ENCODE data around the gene IL7R.

Gene IL7R

DNA sequence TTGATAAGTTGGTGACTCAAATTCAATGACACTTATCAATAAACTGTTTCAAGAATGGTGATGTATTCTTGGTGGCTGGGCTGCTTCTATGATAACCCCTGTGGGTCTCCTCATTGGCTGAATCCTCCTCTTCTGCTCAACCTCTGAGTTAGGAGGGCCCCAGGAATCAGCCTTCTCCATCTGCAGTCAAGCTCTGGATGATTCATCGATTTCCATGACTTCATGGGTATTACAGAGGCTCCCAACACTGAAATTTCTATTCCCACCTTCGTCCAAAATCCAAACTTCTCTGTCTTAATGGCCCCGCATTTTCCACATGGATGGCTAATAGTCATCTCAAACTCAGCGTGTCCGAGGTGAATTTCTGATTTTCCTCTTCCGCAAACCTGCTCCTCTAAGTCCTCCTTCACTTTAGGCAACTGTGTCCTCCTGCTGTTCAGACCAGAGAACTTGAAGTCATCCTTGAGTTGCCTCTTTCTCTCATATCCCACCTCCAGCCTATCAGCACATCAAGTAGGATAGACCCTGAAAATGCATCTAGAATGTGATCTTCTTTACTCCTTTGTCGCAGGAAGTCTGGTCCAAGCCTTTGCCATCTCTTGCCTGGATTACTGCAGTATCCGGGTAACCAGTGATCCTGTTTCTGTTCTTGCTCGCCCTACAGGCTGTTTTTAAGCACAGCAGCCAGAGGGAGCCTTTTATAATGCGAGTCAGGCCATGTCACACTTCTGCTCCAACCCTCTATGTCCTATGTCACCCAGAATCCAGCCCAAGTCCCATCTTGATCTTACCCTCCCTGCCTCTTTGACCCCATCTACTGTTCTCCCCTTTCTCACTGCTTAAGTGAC lies 41.4 kb upstream of the IL7R start:
- no peak overlapping the region for H3K4me3 ChIP-seq (ENCODE audit: severe bottlenecking)
- no peaks in the 10 kb centered on the region for H3K9me3 ChIP-seq (ENCODE audit: severe bottlenecking)
- peaks cover 2% of the 10 kb centered on the region for H3K4me1 ChIP-seq (ENCODE audit: insufficient read depth, poor library complexity, severe bottlenecking)
- TF ChIP-seq, protein P1, sequence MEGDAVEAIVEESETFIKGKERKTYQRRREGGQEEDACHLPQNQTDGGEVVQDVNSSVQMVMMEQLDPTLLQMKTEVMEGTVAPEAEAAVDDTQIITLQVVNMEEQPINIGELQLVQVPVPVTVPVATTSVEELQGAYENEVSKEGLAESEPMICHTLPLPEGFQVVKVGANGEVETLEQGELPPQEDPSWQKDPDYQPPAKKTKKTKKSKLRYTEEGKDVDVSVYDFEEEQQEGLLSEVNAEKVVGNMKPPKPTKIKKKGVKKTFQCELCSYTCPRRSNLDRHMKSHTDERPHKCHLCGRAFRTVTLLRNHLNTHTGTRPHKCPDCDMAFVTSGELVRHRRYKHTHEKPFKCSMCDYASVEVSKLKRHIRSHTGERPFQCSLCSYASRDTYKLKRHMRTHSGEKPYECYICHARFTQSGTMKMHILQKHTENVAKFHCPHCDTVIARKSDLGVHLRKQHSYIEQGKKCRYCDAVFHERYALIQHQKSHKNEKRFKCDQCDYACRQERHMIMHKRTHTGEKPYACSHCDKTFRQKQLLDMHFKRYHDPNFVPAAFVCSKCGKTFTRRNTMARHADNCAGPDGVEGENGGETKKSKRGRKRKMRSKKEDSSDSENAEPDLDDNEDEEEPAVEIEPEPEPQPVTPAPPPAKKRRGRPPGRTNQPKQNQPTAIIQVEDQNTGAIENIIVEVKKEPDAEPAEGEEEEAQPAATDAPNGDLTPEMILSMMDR (IDR thresholded peaks at IDR 0.05; ENCODE audit: poor library complexity, severe bottlenecking) = peak; percentile 62
- ATAC-seq (ENCODE audit: low read depth) (peak; percentile 53), DNase-seq (ENCODE audit: low spot score) (no peak)
- H3K27me3 ChIP-seq (ENCODE audit: insufficient read depth, poor library complexity, severe bottlenecking) = no peaks in the 10 kb centered on the region
- no peaks in the 10 kb centered on the region for H3K36me3 ChIP-seq (ENCODE audit: low read depth)
- H3K27ac ChIP-seq (ENCODE audit: poor library complexity, severe bottlenecking) = no peak overlapping the region

DNA sequence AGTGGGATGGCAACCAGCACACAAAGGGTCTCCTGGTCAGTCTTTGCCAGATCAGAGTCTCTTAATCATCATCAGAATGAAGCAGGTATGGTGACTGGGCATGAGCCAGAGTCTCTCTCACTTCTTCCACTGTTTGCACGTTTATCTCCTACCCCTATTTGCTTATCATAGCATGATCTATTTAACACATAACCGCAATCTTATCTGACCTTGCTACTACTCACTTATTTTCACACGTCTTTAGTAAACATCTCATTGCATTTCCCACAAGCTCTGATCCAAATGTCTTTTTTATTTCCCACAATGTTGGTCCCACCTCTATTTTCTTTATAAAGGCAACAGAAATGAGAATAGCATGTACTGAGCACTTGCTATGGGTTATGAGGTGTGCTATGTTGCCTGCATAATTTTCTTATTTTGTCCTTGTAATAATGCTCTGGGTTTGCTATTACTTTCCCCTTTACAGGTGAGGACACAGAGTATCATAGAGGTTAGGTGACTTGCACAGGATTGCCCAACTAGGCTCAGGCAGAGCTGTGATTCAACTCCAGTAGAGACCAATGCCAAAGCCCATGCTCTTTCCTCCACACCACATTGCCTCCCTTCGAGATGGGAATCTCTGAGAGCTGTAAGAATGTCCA lies 39.7 kb upstream of the IL7R start:
- Histone ChIP-seq H3K4me3 (ENCODE audit: severe bottlenecking) (no peak overlapping the region), H3K4me1 (ENCODE audit: insufficient read depth, poor library complexity, severe bottlenecking) (no peaks in the 10 kb centered on the region), H3K27me3 (ENCODE audit: insufficient read depth, poor library complexity, severe bottlenecking) (no peaks in the 10 kb centered on the region), H3K36me3 (ENCODE audit: low read depth) (no peaks in the 10 kb centered on the region), H3K9me3 (ENCODE audit: severe bottlenecking) (no peaks in the 10 kb centered on the region), H3K27ac (ENCODE audit: poor library complexity, severe bottlenecking) (no peak overlapping the region)
- TF ChIP-seq, protein P1 (IDR thresholded peaks at IDR 0.05; ENCODE audit: poor library complexity, severe bottlenecking) = no peak
- ATAC-seq (ENCODE audit: low read depth) (peak; percentile 41; the same call in 1 of the 3 replicates), DNase-seq (ENCODE audit: low spot score) (no peak)

DNA sequence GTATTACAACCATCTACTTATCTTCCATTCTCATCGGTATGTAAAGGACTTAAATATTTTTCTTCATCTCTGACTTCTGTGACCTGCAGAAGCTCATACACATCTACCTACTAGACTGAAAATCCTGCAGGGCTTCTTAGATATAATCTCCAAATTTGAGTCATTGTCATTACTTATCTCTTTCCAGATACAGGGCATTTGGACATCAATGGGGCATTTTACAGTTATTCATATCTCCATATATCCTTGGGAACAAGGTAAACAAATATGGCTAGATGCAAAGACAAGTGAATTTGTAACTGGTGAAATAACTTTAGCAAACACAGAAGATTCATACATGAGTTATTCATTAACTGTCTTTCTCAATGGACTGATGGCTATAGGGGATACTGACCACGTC lies 37.7 kb upstream of the IL7R start:
- H3K27ac ChIP-seq (ENCODE audit: poor library complexity, severe bottlenecking) = no peak overlapping the region
- TF ChIP-seq, protein P1 (IDR thresholded peaks at IDR 0.05; ENCODE audit: poor library complexity, severe bottlenecking) = no peak
- ATAC-seq (ENCODE audit: low read depth) (no peak), DNase-seq (ENCODE audit: low spot score) (no peak)
- no peaks in the 10 kb centered on the region for H3K9me3 ChIP-seq (ENCODE audit: severe bottlenecking)
- H3K4me1 ChIP-seq (ENCODE audit: insufficient read depth, poor library complexity, severe bottlenecking) = no peaks in the 10 kb centered on the region
- H3K36me3 ChIP-seq (ENCODE audit: low read depth) = no peaks in the 10 kb centered on the region
- H3K4me3 ChIP-seq (ENCODE audit: severe bottlenecking) = no peak overlapping the region
- no peaks in the 10 kb centered on the region for H3K27me3 ChIP-seq (ENCODE audit: insufficient read depth, poor library complexity, severe bottlenecking)

DNA sequence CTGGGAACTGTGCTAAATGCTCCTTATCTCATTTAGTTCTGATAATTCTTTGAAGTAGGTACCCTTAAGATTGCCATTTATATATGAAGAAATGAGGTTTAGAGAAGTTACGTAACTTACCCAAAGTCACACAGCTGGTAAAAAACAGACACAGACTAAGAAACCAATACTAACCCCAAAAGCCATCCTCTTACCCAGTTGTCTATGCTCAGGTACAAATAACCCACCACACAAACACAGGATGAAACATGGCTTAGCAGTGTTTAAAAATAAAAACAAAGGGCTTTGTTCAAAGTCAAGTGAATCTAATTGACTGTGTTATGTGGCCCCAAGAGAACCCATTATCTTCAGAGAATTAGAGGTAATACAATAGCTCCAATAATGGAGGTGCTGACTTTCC lies 37.0 kb upstream of the IL7R start:
- Histone ChIP-seq H3K36me3 (ENCODE audit: low read depth) (no peaks in the 10 kb centered on the region), H3K9me3 (ENCODE audit: severe bottlenecking) (no peaks in the 10 kb centered on the region), H3K27ac (ENCODE audit: poor library complexity, severe bottlenecking) (no peak overlapping the region), H3K27me3 (ENCODE audit: insufficient read depth, poor library complexity, severe bottlenecking) (no peaks in the 10 kb centered on the region), H3K4me1 (ENCODE audit: insufficient read depth, poor library complexity, severe bottlenecking) (no peaks in the 10 kb centered on the region), H3K4me3 (ENCODE audit: severe bottlenecking) (no peak overlapping the region)
- TF ChIP-seq, protein P1 (IDR thresholded peaks at IDR 0.05; ENCODE audit: poor library complexity, severe bottlenecking) = no peak
- no peak for ATAC-seq (ENCODE audit: low read depth)
- no peak for DNase-seq (ENCODE audit: low spot score)

DNA sequence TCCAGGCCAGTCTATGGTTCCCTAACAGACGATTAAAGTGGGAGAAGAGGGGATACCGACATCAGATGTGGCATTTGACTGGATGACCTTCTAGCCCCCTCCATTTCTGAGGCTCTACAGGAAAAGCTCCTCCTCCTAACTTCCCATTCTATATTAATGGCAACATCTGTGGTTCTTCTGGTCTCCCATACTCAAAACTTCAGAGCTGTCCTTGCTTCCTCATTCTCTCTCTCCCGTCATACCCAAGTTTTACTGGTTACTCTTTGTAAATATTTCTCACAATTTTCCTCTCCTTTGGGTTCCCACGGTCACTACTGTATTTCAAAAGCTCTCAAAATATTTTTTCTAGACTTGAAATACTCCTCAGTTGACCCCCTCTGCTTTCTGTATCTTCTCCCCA lies 36.0 kb upstream of the IL7R start:
- Histone ChIP-seq H3K36me3 (ENCODE audit: low read depth) (no peaks in the 10 kb centered on the region), H3K9me3 (ENCODE audit: severe bottlenecking) (no peaks in the 10 kb centered on the region), H3K27ac (ENCODE audit: poor library complexity, severe bottlenecking) (no peak overlapping the region), H3K27me3 (ENCODE audit: insufficient read depth, poor library complexity, severe bottlenecking) (no peaks in the 10 kb centered on the region), H3K4me3 (ENCODE audit: severe bottlenecking) (no peak overlapping the region), H3K4me1 (ENCODE audit: insufficient read depth, poor library complexity, severe bottlenecking) (no peaks in the 10 kb centered on the region)
- no peak for ATAC-seq (ENCODE audit: low read depth)
- no peak for DNase-seq (ENCODE audit: low spot score)
- TF ChIP-seq, protein P1 (IDR thresholded peaks at IDR 0.05; ENCODE audit: poor library complexity, severe bottlenecking) = no peak

Measured in RWPE2 (cell line).